Activated naive CD8-positive, alpha-beta T cell treated with anti-CD3 and anti-CD28 coated beads, Interleukin-2, amount 50 U/mL, for 24 hours (primary cell): ENCODE data around the gene C16orf82.
"Not testable (repeated sequence)": the region's sequence is repeated elsewhere in the genome, so short reads cannot be mapped to it uniquely, and the experiment has no call there.

Experiments
- ATAC-seq: fragments of 150-1000 bp; cut with Tn5 transposase; one replicate; pipeline ENCODE4 v1.10.0; 2021
- DNase-seq: peaks from one replicate; pipeline ENCODE4 v3.0.0; 2021
- H3K27ac Mint-ChIP-seq: one replicate; pipeline ENCODE4 v1.8.0; 2021; ENCODE audit warnings: mild to moderate bottlenecking, mixed read lengths
- H3K27me3 Mint-ChIP-seq: one replicate; pipeline ENCODE4 v1.8.0; 2021; ENCODE audit warnings: mixed read lengths
- H3K36me3 Mint-ChIP-seq: one replicate; pipeline ENCODE4 v1.8.0; 2021; ENCODE audit warnings: low read depth, mixed read lengths
- H3K4me1 Mint-ChIP-seq: one replicate; pipeline ENCODE4 v1.8.0; 2021; ENCODE audit warnings: mixed read lengths
- H3K4me3 Mint-ChIP-seq: one replicate; pipeline ENCODE4 v1.8.0; 2021; ENCODE audit warnings: mild to moderate bottlenecking, moderate library complexity, mixed read lengths
- H3K9me3 Mint-ChIP-seq: one replicate; pipeline ENCODE4 v1.8.0; 2021; ENCODE audit warnings: mixed read lengths

Gene C16orf82

GRCh38 chr16:27070776-27071175, 4.0 kb downstream of the C16orf82 start:
- H3K9me3 Mint-ChIP-seq: no peaks in the 10 kb centered on the region
- no peak overlapping the region for H3K4me3 Mint-ChIP-seq
- H3K4me1 Mint-ChIP-seq: no peaks in the 10 kb centered on the region

GRCh38 chr16:27073733-27074132, 7.0 kb downstream of the C16orf82 start:
- no peak overlapping the region for H3K27ac Mint-ChIP-seq

More at GRCh38 chr16:27070776-27071175, 4.0 kb downstream of the C16orf82 start:
- DNase-seq (no peak), ATAC-seq (no peak)
- Mint-ChIP-seq H3K36me3 (no peaks in the 10 kb centered on the region), H3K27ac (no peak overlapping the region), H3K27me3 (peaks cover 4% of the 10 kb centered on the region)

GRCh38 chr16:27080895-27081294, 14.2 kb downstream of the C16orf82 start:
- ATAC-seq: no peak
- Mint-ChIP-seq H3K4me3 (no peak overlapping the region), H3K9me3 (peaks cover 5% of the 10 kb centered on the region), H3K27me3 (peaks cover 38% of the 10 kb centered on the region), H3K27ac (no peak overlapping the region), H3K36me3 (no peaks in the 10 kb centered on the region), H3K4me1 (no peaks in the 10 kb centered on the region)
- DNase-seq: no peak

More at GRCh38 chr16:27073733-27074132, 7.0 kb downstream of the C16orf82 start:
- Mint-ChIP-seq H3K27me3 (peaks cover 13% of the 10 kb centered on the region), H3K4me1 (no peaks in the 10 kb centered on the region), H3K9me3 (peaks cover 5% of the 10 kb centered on the region), H3K36me3 (no peaks in the 10 kb centered on the region), H3K4me3 (no peak overlapping the region)
- ATAC-seq (no peak), DNase-seq (no peak)

GRCh38 chr16:27083861-27084261, 17.1 kb downstream of the C16orf82 start:
- DNase-seq: no peak
- Mint-ChIP-seq H3K36me3 (no peaks in the 10 kb centered on the region), H3K4me1 (no peaks in the 10 kb centered on the region), H3K4me3 (no peak overlapping the region), H3K27me3 (peaks cover 34% of the 10 kb centered on the region), H3K9me3 (no peaks in the 10 kb centered on the region), H3K27ac (no peak overlapping the region)
- ATAC-seq: no peak

- no peaks in the 10 kb centered on the region for H3K9me3 Mint-ChIP-seq
- H3K4me3 Mint-ChIP-seq: no peak overlapping the region
- H3K27ac Mint-ChIP-seq: no peak overlapping the region
- H3K27me3 Mint-ChIP-seq: peaks cover 35% of the 10 kb centered on the region
- DNase-seq: no peak
- no peak for ATAC-seq
- H3K4me1 Mint-ChIP-seq: no peaks in the 10 kb centered on the region
- no peaks in the 10 kb centered on the region for H3K36me3 Mint-ChIP-seq
These were observed 17.7 kb downstream of the C16orf82 start for GRCh38 chr16:27084307-27085028.

GRCh38 chr16:27085182-27085581, 18.5 kb downstream of the C16orf82 start:
- H3K4me3 Mint-ChIP-seq: no peak overlapping the region
- H3K36me3 Mint-ChIP-seq: no peaks in the 10 kb centered on the region
- DNase-seq (no peak), ATAC-seq (no peak)
- H3K27me3 Mint-ChIP-seq: peaks cover 35% of the 10 kb centered on the region
- H3K9me3 Mint-ChIP-seq: no peaks in the 10 kb centered on the region
- no peak overlapping the region for H3K27ac Mint-ChIP-seq
- H3K4me1 Mint-ChIP-seq: no peaks in the 10 kb centered on the region

- not testable (repeated sequence) for H3K36me3 Mint-ChIP-seq, H3K4me1 Mint-ChIP-seq, H3K4me3 Mint-ChIP-seq, ATAC-seq, DNase-seq, H3K27ac Mint-ChIP-seq, H3K9me3 Mint-ChIP-seq
- H3K27me3 Mint-ChIP-seq: peaks cover 38% of the 10 kb centered on the region
These were observed 19.3 kb downstream of the C16orf82 start for GRCh38 chr16:27086031-27086430.

GRCh38 chr16:27088216-27088615, 21.5 kb downstream of the C16orf82 start:
- no peaks in the 10 kb centered on the region for H3K36me3 Mint-ChIP-seq
- ATAC-seq: no peak
- H3K27me3 Mint-ChIP-seq: peaks cover 42% of the 10 kb centered on the region
- H3K27ac Mint-ChIP-seq: no peak overlapping the region
- no peak overlapping the region for H3K4me3 Mint-ChIP-seq
- H3K4me1 Mint-ChIP-seq: no peaks in the 10 kb centered on the region
- DNase-seq: no peak
- no peaks in the 10 kb centered on the region for H3K9me3 Mint-ChIP-seq

GRCh38 chr16:27096375-27096774, 29.6 kb downstream of the C16orf82 start:
- Mint-ChIP-seq H3K27me3 (peaks cover 20% of the 10 kb centered on the region), H3K4me1 (no peaks in the 10 kb centered on the region), H3K9me3 (no peaks in the 10 kb centered on the region), H3K36me3 (no peaks in the 10 kb centered on the region), H3K27ac (no peak overlapping the region), H3K4me3 (no peak overlapping the region)
- no peak for DNase-seq
- no peak for ATAC-seq

- Mint-ChIP-seq H3K27ac (no peak overlapping the region), H3K9me3 (no peaks in the 10 kb centered on the region)
- no peak for DNase-seq
These were observed 31.1 kb downstream of the C16orf82 start for GRCh38 chr16:27097800-27098230.

GRCh38 chr16:27098366-27099049, 31.8 kb downstream of the C16orf82 start:
- no peaks in the 10 kb centered on the region for H3K36me3 Mint-ChIP-seq
- no peaks in the 10 kb centered on the region for H3K9me3 Mint-ChIP-seq
- DNase-seq: no peak
- H3K4me3 Mint-ChIP-seq: no peak overlapping the region
- no peaks in the 10 kb centered on the region for H3K4me1 Mint-ChIP-seq
- no peak overlapping the region for H3K27ac Mint-ChIP-seq
- no peak for ATAC-seq
- peaks cover 11% of the 10 kb centered on the region for H3K27me3 Mint-ChIP-seq

More at GRCh38 chr16:27097800-27098230, 31.1 kb downstream of the C16orf82 start:
- ATAC-seq: no peak
- Mint-ChIP-seq H3K36me3 (no peaks in the 10 kb centered on the region), H3K4me3 (no peak overlapping the region), H3K27me3 (peaks cover 13% of the 10 kb centered on the region), H3K4me1 (no peaks in the 10 kb centered on the region)

- no peak for ATAC-seq
These were observed 36.2 kb downstream of the C16orf82 start for GRCh38 chr16:27102701-27103575.

GRCh38 chr16:27103954-27104353, 37.2 kb downstream of the C16orf82 start:
- H3K4me1 Mint-ChIP-seq: no peaks in the 10 kb centered on the region
- no peak overlapping the region for H3K27ac Mint-ChIP-seq
- H3K36me3 Mint-ChIP-seq: no peaks in the 10 kb centered on the region
- no peak overlapping the region for H3K4me3 Mint-ChIP-seq
- DNase-seq (no peak), ATAC-seq (no peak)
- H3K27me3 Mint-ChIP-seq: peaks cover 2% of the 10 kb centered on the region
- no peaks in the 10 kb centered on the region for H3K9me3 Mint-ChIP-seq

More at GRCh38 chr16:27102701-27103575, 36.2 kb downstream of the C16orf82 start:
- no peak for DNase-seq
- H3K4me1 Mint-ChIP-seq: no peaks in the 10 kb centered on the region
- no peak overlapping the region for H3K27ac Mint-ChIP-seq
- H3K36me3 Mint-ChIP-seq: no peaks in the 10 kb centered on the region
- H3K27me3 Mint-ChIP-seq: peaks cover 2% of the 10 kb centered on the region
- H3K4me3 Mint-ChIP-seq: no peak overlapping the region
- no peaks in the 10 kb centered on the region for H3K9me3 Mint-ChIP-seq

GRCh38 chr16:27106305-27106704, 39.6 kb downstream of the C16orf82 start:
- H3K27ac Mint-ChIP-seq: no peak overlapping the region
- H3K4me1 Mint-ChIP-seq: peaks cover 2% of the 10 kb centered on the region
- no peaks in the 10 kb centered on the region for H3K36me3 Mint-ChIP-seq
- no peak for ATAC-seq
- H3K4me3 Mint-ChIP-seq: no peak overlapping the region
- DNase-seq: no peak
- H3K9me3 Mint-ChIP-seq: no peaks in the 10 kb centered on the region
- H3K27me3 Mint-ChIP-seq: peaks cover 2% of the 10 kb centered on the region
